DND-41 (cell line): Measurements from ENCODE around the gene ARL5A.

Experiments
- ATAC-seq: fragments of 200-7000 bp; cut with Tn5 transposase; 3 replicates; pipeline ENCODE4 v1.9.1; 2021; ENCODE audit warnings: low read depth; ENCODE audit not compliant: insufficient read depth
- DNase-seq: peaks from one replicate; pipeline ENCODE4 v3.0.0-alpha.2; 2020
- H2AFZ ChIP-seq: 2 replicates; pipeline ENCODE4 v1.6.0; 2012; ENCODE audit warnings: low read depth, low read length
- H3K27ac ChIP-seq: 2 replicates; pipeline ENCODE4 v1.5.1; 2012; ENCODE audit warnings: low read length, inconsistent platforms
- H3K27me3 ChIP-seq: fragments of 200-600 bp; sonication (generic); 2 replicates; pipeline ENCODE4 v1.6.0; 2012; ENCODE audit warnings: low read length, mild to moderate bottlenecking, inconsistent platforms; ENCODE audit not compliant: insufficient read depth, poor library complexity
- H3K36me3 ChIP-seq: 2 replicates; pipeline ENCODE4 v1.5.1; 2012; ENCODE audit warnings: low read length, inconsistent platforms; ENCODE audit not compliant: insufficient read depth
- H3K4me1 ChIP-seq: 2 replicates; pipeline ENCODE4 v1.5.1; 2012; ENCODE audit warnings: mild to moderate bottlenecking, low read length; ENCODE audit not compliant: insufficient read depth
- H3K4me2 ChIP-seq: 2 replicates; pipeline ENCODE4 v1.6.0; 2012; ENCODE audit warnings: mild to moderate bottlenecking, moderate library complexity, low read length, inconsistent platforms; ENCODE audit not compliant: insufficient read depth
- H3K4me3 ChIP-seq, 2 experiments: fragments of 200-600 bp in 1 of 2; shearing (Covaris generic) in 1 of 2; 2 replicates each; pipeline ENCODE4 v1.5.1; 2012 to 2016; ENCODE audit warnings: inconsistent platforms in 2 of 2, low read length in 2 of 2, mild to moderate bottlenecking in 2 of 2, low read depth in 1 of 2, moderate library complexity in 1 of 2
- H3K79me2 ChIP-seq: 2 replicates; pipeline ENCODE4 v1.6.0; 2012; ENCODE audit warnings: low read length, inconsistent platforms; ENCODE audit not compliant: insufficient read depth
- H3K9ac ChIP-seq: 2 replicates; pipeline ENCODE4 v1.6.0; 2012; ENCODE audit warnings: low read depth, mild to moderate bottlenecking, inconsistent platforms, low read length, moderate library complexity
- H3K9me3 ChIP-seq: 2 replicates; pipeline ENCODE4 v1.5.1; 2012; ENCODE audit warnings: low read length, moderate library complexity, mild to moderate bottlenecking, inconsistent platforms; ENCODE audit not compliant: insufficient read depth, severe bottlenecking
- H4K20me1 ChIP-seq: 2 replicates; pipeline ENCODE4 v1.6.0; 2012; ENCODE audit warnings: low read length; ENCODE audit not compliant: insufficient read depth
- EZH2 ChIP-seq: IDR thresholded peaks from 3 replicates; pipeline ENCODE4 v1.6.1; 2012; ENCODE audit warnings: borderline replicate concordance, low read depth, mild to moderate bottlenecking, moderate library complexity, low read length, inconsistent platforms; ENCODE audit not compliant: severe bottlenecking
- TF ChIP-seq, protein P1 (sequence below): IDR thresholded peaks from 2 replicates; pipeline ENCODE4 v1.5.1; 2012; ENCODE audit warnings: borderline replicate concordance, low read length, moderate library complexity, mild to moderate bottlenecking; ENCODE audit not compliant: poor library complexity, severe bottlenecking; ENCODE audit errors: extremely low read depth

ARL5A gene

DNA sequence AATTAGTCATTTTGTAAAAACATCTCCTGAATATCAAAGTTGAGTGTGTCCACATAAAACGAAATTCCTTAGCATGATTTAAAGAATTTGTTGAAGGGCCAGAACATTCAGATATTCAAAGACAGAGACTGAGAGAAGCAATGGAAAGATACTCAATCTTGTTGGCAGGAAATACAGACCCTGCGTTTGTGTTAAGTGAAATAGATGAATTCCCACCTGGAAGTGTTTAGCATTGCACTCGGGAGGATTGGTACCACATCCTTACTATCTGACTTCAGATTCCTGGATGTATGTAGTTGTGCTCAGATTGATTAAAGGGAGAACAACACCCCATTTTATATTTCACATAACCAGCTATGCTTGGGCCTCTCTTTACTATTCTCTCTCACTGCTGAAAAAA is 9.7 kb upstream of the ARL5A start:
- DNase-seq: no peak
- Histone ChIP-seq H3K9me3 (no peaks in the 10 kb centered on the region), H3K4me2 (no peak overlapping the region), H3K36me3 (no peaks in the 10 kb centered on the region), H4K20me1 (no peaks in the 10 kb centered on the region), H2AFZ (no peak overlapping the region), H3K9ac (no peak overlapping the region), H3K27me3 (peaks cover 15% of the 10 kb centered on the region), H3K4me1 (no peaks in the 10 kb centered on the region), H3K79me2 (no peaks in the 10 kb centered on the region), H3K4me3 (no peak overlapping the region), H3K27ac (no peak overlapping the region)
- no peak for ATAC-seq
- TF ChIP-seq, protein P1, sequence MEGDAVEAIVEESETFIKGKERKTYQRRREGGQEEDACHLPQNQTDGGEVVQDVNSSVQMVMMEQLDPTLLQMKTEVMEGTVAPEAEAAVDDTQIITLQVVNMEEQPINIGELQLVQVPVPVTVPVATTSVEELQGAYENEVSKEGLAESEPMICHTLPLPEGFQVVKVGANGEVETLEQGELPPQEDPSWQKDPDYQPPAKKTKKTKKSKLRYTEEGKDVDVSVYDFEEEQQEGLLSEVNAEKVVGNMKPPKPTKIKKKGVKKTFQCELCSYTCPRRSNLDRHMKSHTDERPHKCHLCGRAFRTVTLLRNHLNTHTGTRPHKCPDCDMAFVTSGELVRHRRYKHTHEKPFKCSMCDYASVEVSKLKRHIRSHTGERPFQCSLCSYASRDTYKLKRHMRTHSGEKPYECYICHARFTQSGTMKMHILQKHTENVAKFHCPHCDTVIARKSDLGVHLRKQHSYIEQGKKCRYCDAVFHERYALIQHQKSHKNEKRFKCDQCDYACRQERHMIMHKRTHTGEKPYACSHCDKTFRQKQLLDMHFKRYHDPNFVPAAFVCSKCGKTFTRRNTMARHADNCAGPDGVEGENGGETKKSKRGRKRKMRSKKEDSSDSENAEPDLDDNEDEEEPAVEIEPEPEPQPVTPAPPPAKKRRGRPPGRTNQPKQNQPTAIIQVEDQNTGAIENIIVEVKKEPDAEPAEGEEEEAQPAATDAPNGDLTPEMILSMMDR: no peak
- TF ChIP-seq EZH2: no peak

DNA sequence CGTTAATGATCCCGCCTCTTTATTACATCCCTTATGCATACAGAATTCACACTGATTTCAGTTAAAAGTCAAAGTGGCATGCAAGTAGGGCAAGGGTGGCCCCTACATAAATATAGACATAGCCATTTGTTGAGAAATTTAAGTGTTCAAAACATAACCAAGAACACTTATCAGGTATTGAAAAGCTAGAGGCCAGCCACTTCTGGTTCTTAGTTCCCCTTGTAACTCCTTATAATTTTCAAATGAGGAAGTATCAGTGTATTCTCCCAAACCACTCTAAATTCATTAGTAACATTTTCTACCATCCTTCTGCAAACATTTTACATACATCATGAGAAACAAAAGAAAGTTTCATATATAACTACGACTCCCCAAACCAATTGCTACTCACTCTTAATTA is 5.8 kb upstream of the ARL5A start:
- TF ChIP-seq, protein P1: no peak
- no peak for TF ChIP-seq EZH2
- no peak overlapping the region for H3K4me2 ChIP-seq

DNA sequence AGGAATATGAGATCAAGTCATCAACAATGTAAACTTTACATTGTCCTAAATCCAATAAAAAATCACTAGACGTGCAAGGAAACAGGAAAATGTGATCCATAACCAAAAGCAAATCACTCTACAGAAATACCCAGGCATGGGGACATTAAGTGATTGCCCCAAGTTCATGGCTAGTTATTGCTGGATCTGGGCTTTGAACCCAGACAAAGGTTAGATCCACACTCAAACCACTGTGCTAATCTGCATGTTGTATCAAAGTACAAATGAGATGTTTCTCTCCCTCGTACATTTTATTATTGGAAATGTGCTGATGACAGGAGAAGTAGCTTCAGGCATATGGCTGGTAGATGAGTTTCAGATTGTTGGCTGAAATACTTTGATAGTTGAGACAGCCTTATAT is 2.7 kb upstream of the ARL5A start:
- TF ChIP-seq, protein P1: no peak
- TF ChIP-seq EZH2: no peak
- H3K9ac ChIP-seq: no peak overlapping the region
- DNase-seq (no peak), ATAC-seq (no peak)
- H3K4me1 ChIP-seq: peaks cover 22% of the 10 kb centered on the region
- peaks cover 22% of the 10 kb centered on the region for H3K79me2 ChIP-seq
- no peak overlapping the region for H3K4me3 ChIP-seq
- no peaks in the 10 kb centered on the region for H3K9me3 ChIP-seq
- H4K20me1 ChIP-seq: no peaks in the 10 kb centered on the region; the same call in 1 of the 2 replicates
- H3K36me3 ChIP-seq: no peaks in the 10 kb centered on the region
- H3K27ac ChIP-seq: no peak overlapping the region
- no peak overlapping the region for H3K4me2 ChIP-seq
- H3K27me3 ChIP-seq: peaks cover 7% of the 10 kb centered on the region
- H2AFZ ChIP-seq: no peak overlapping the region

More for the DNA sequence above, 5.8 kb upstream of the ARL5A start:
- no peaks in the 10 kb centered on the region for H3K9me3 ChIP-seq
- no peak overlapping the region for H2AFZ ChIP-seq
- H3K27me3 ChIP-seq: peaks cover 15% of the 10 kb centered on the region
- peaks cover 2% of the 10 kb centered on the region for H3K4me1 ChIP-seq
- H3K36me3 ChIP-seq: no peaks in the 10 kb centered on the region
- no peaks in the 10 kb centered on the region for H4K20me1 ChIP-seq
- H3K4me3 ChIP-seq: no peak overlapping the region
- no peak overlapping the region for H3K27ac ChIP-seq
- DNase-seq (no peak), ATAC-seq (no peak)
- H3K9ac ChIP-seq: no peak overlapping the region
- no peaks in the 10 kb centered on the region for H3K79me2 ChIP-seq

DNA sequence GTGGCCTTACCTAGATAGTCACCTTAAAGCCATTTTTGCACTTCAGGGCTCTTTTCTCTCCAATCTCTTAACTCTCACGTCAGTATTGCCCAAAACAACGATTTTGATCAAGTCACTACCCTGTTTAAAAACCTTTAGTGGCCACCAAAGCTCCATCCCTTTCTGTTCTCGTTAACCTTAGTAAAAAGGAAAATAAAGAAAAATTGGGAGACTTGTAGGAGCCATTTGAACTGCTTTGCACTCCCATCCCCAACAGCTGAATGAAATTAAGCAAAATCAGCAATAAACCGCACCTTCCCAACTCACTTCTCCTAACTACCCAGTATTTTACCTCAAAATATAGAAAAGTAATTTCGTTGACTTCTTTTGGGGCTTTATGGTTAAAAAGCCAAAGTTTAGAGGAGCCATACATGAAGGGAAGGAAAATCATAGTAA is 686 bp upstream of the ARL5A start:
- no peaks in the 10 kb centered on the region for H3K9me3 ChIP-seq
- H3K4me3 ChIP-seq: peak overlapping the region; percentile 4 to 90; a peak in 3 of 4 replicates
- TF ChIP-seq EZH2: no peak
- TF ChIP-seq, protein P1: no peak
- peaks cover 6% of the 10 kb centered on the region; the same call in 1 of the 2 replicates for H4K20me1 ChIP-seq
- DNase-seq: no peak
- ATAC-seq: no peak
- peak overlapping the region; percentile 78 for H3K27ac ChIP-seq
- H3K36me3 ChIP-seq: no peaks in the 10 kb centered on the region
- peak overlapping the region; percentile 68 for H3K4me2 ChIP-seq
- peaks cover 36% of the 10 kb centered on the region for H3K4me1 ChIP-seq
- peaks cover 43% of the 10 kb centered on the region for H3K79me2 ChIP-seq
- peaks cover 2% of the 10 kb centered on the region for H3K27me3 ChIP-seq
- peak overlapping the region; percentile 82 for H3K9ac ChIP-seq
- H2AFZ ChIP-seq: peak overlapping the region; percentile 97
